ENCODE data around the gene CNTN4. TPM values are rescaled to one million over a fixed set of nuclear protein-coding genes. Genes with fewer than 3 reads are reported as not detected.

The CNTN4 gene
- total RNA-seq, 1 donor from 2014 or later = 5.2 TPM

DNA sequence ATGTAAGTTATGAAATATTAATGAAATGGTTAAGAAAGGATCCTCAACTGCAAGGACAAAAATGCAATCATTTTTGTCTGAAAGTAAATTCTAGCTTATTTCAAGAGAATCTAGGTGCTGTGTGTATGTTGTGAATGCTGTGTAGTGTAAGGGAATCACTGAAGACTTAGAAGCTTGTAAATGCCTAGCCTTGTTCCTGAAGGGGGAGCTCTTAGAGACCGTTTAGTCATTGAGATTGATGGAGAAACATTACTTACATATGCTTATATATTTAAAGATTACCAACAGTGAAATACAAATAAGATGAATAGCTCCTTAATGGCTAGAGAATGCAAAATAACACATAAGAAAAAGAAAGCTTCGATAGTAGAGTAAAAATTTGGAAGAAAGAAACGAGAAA, 67.9 kb downstream of the CNTN4 start:
- H3K9me3 Mint-ChIP-seq = no peaks in the 10 kb centered on the region
- no peaks in the 10 kb centered on the region for H3K27me3 Mint-ChIP-seq (ENCODE audit: insufficient read depth, low read depth)
- no peaks in the 10 kb centered on the region for H3K27me3 ChIP-seq
- H3F3A ChIP-seq (ENCODE audit: low read depth) = no peaks in the 10 kb centered on the region
- H3K9me3 ChIP-seq (ENCODE audit: low read depth) = no peaks in the 10 kb centered on the region
- H3K79me2 ChIP-seq (ENCODE audit: low read depth) = no peaks in the 10 kb centered on the region
- H3K4me1 ChIP-seq = no peaks in the 10 kb centered on the region
- H3K4me1 Mint-ChIP-seq = no peaks in the 10 kb centered on the region
- H3K4me2 ChIP-seq = no peak overlapping the region
- no peak overlapping the region for H3K4me3 ChIP-seq
- no peak overlapping the region for H2AFZ ChIP-seq (replicated peaks)
- no peak overlapping the region for H3K27ac Mint-ChIP-seq
- no peaks in the 10 kb centered on the region for H3K36me3 ChIP-seq
- DNase-seq (ENCODE audit: low spot score) = peak; percentile 36
- H4K20me1 ChIP-seq (ENCODE audit: low read depth) = no peaks in the 10 kb centered on the region
- H3K9ac ChIP-seq = no peak overlapping the region
- H3K4me3 Mint-ChIP-seq = no peak overlapping the region
- no peak overlapping the region for H3K27ac ChIP-seq
- TF ChIP-seq CTCF (IDR thresholded peaks at IDR 0.05) (peak; percentile 59), EZH2phosphoT487 (IDR thresholded peaks at IDR 0.05) (no peak)
- no peaks in the 10 kb centered on the region for H3K36me3 Mint-ChIP-seq

DNA sequence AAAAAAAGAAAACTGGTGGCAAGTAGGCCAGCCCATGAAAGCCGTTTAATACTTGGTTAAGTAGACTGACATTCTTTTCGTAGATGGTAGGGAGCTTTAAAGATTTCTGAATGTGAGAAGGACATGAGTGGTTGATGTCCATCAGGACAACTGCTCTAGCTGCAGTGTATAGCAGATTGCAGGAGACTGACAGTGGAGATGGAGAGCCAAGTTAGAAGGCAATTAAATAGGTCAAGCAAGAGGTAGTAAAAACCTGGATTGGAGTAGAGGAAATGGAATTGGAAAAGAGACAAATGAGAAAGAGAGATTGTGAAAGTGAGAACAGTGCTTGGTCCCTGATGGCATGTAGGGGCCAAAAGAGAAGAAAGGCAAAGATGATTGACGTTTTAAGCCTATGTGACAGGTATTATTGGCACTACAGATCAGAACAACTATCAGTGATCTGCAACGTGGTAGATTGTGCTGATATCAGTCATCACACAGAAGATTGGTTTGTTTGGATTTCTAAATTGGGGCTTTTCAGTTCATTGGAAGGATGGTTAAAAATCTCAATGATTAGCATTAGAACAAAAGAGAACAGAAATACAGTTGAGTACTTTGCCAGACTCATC, 74.0 kb downstream of the CNTN4 start:
- Histone ChIP-seq H3K9me3 (ENCODE audit: low read depth) (no peaks in the 10 kb centered on the region), H3K27ac (no peak overlapping the region), H3K79me2 (ENCODE audit: low read depth) (no peaks in the 10 kb centered on the region), H3K4me2 (no peak overlapping the region), H3K27me3 (no peaks in the 10 kb centered on the region), H4K20me1 (ENCODE audit: low read depth) (no peaks in the 10 kb centered on the region), H3F3A (ENCODE audit: low read depth) (no peaks in the 10 kb centered on the region), H3K36me3 (no peaks in the 10 kb centered on the region), H3K9ac (no peak overlapping the region), H3K4me3 (no peak overlapping the region), H3K4me1 (no peaks in the 10 kb centered on the region), H2AFZ (replicated peaks) (no peak overlapping the region)
- no peak overlapping the region for H3K27ac Mint-ChIP-seq
- no peaks in the 10 kb centered on the region for H3K27me3 Mint-ChIP-seq (ENCODE audit: insufficient read depth, low read depth)
- no peaks in the 10 kb centered on the region for H3K9me3 Mint-ChIP-seq
- H3K36me3 Mint-ChIP-seq = no peaks in the 10 kb centered on the region
- peaks cover 9% of the 10 kb centered on the region for H3K4me1 Mint-ChIP-seq
- DNase-seq (ENCODE audit: low spot score) = no peak
- TF ChIP-seq CTCF (IDR thresholded peaks at IDR 0.05) (no peak), EZH2phosphoT487 (IDR thresholded peaks at IDR 0.05) (no peak), EZH2 (IDR thresholded peaks at IDR 0.05) (no peak)
- no peak overlapping the region for H3K4me3 Mint-ChIP-seq

DNA sequence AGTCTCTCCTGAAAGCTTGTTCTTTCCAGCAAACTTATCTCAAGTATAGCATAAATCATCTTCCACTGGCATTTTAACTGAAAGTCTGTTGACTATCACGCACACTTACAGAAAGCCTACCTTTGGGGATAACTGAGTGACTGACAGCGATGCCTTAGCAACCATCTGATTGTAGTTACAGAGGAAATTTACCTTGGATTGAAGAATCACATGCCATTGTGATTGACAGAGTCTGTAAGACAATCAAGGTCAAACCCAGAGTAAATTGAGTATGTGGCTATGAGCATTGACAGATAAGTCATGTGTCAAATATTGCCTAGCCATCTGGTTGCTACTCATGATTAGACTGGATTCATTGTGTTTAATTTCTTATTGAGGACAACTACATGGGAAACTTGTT, 82.0 kb downstream of the CNTN4 start:
- H3K9me3 ChIP-seq (ENCODE audit: low read depth) = no peaks in the 10 kb centered on the region
- H3K4me3 Mint-ChIP-seq = no peak overlapping the region
- H3K4me1 Mint-ChIP-seq = peaks cover 14% of the 10 kb centered on the region
- no peaks in the 10 kb centered on the region for H3K36me3 Mint-ChIP-seq
- H3K27ac ChIP-seq = no peak overlapping the region
- no peaks in the 10 kb centered on the region for H3K36me3 ChIP-seq
- H3K9ac ChIP-seq = no peak overlapping the region
- H2AFZ ChIP-seq (replicated peaks) = no peak overlapping the region
- no peaks in the 10 kb centered on the region for H3K27me3 ChIP-seq
- H3K9me3 Mint-ChIP-seq = no peaks in the 10 kb centered on the region
- no peak overlapping the region for H3K27ac Mint-ChIP-seq
- H3K79me2 ChIP-seq (ENCODE audit: low read depth) = no peaks in the 10 kb centered on the region
- DNase-seq (ENCODE audit: low spot score) = no peak
- no peaks in the 10 kb centered on the region for H3K27me3 Mint-ChIP-seq (ENCODE audit: insufficient read depth, low read depth)
- no peak overlapping the region for H3K4me2 ChIP-seq
- no peaks in the 10 kb centered on the region for H3K4me1 ChIP-seq
- TF ChIP-seq EZH2 (IDR thresholded peaks at IDR 0.05) (no peak), EZH2phosphoT487 (IDR thresholded peaks at IDR 0.05) (no peak)
- H3K4me3 ChIP-seq = no peak overlapping the region
- no peaks in the 10 kb centered on the region for H3F3A ChIP-seq (ENCODE audit: low read depth)
- H4K20me1 ChIP-seq (ENCODE audit: low read depth) = no peaks in the 10 kb centered on the region

- no peaks in the 10 kb centered on the region for H3K9me3 Mint-ChIP-seq
Measured at GRCh38 chr3:2198776-2199279, 100.2 kb downstream of the CNTN4 start.

More at GRCh38 chr3:2198776-2199279, 100.2 kb downstream of the CNTN4 start:
- peaks cover 2% of the 10 kb centered on the region for H3K27me3 Mint-ChIP-seq (ENCODE audit: insufficient read depth, low read depth)
- no peaks in the 10 kb centered on the region for H3K36me3 Mint-ChIP-seq
- H3K4me3 Mint-ChIP-seq = no peak overlapping the region
- no peaks in the 10 kb centered on the region for H4K20me1 ChIP-seq (ENCODE audit: low read depth)
- H3K9ac ChIP-seq = no peak overlapping the region
- H3K36me3 ChIP-seq = no peaks in the 10 kb centered on the region
- H3K27ac ChIP-seq = no peak overlapping the region
- no peaks in the 10 kb centered on the region for H3K4me1 ChIP-seq
- no peak overlapping the region for H3K4me2 ChIP-seq
- no peak for TF ChIP-seq CTCF (IDR thresholded peaks at IDR 0.05)
- TF ChIP-seq EZH2phosphoT487 (IDR thresholded peaks at IDR 0.05) = no peak
- TF ChIP-seq EZH2 (IDR thresholded peaks at IDR 0.05) = no peak
- H3K4me3 ChIP-seq = no peak overlapping the region
- H3K9me3 ChIP-seq (ENCODE audit: low read depth) = no peaks in the 10 kb centered on the region
- H3K79me2 ChIP-seq (ENCODE audit: low read depth) = no peaks in the 10 kb centered on the region
- H3F3A ChIP-seq (ENCODE audit: low read depth) = no peaks in the 10 kb centered on the region
- H3K27ac Mint-ChIP-seq = no peak overlapping the region
- H3K27me3 ChIP-seq = no peaks in the 10 kb centered on the region
- H3K4me1 Mint-ChIP-seq = peaks cover 2% of the 10 kb centered on the region
- H2AFZ ChIP-seq (replicated peaks) = no peak overlapping the region
- DNase-seq (ENCODE audit: low spot score) = no peak
